ENCODE results near the gene CTSS. TPM values are rescaled to one million over a fixed set of nuclear protein-coding genes. Genes with fewer than 3 reads are reported as not detected.

The CTSS gene
- polyA plus RNA-seq, 1 donor from 2014 or later: 3.2 TPM

GRCh38 chr1:150749720-150750311, 15.8 kb downstream of the CTSS start (continued):
- TF ChIP-seq EZH2 (IDR thresholded peaks at IDR 0.05; ENCODE audit: borderline replicate concordance, insufficient read depth, low read length, poor library complexity, severe bottlenecking): no peak
- no peak for TF ChIP-seq MXI1 (conservative IDR thresholded peaks at IDR 0.05; ENCODE audit: poor library complexity, severe bottlenecking)

GRCh38 chr1:150748878-150749719, 16.5 kb downstream of the CTSS start:
- H3K4me2 ChIP-seq (ENCODE audit: low read length): no peak overlapping the region
- TF ChIP-seq CTCF (IDR thresholded peaks at IDR 0.05; ENCODE audit: poor library complexity, severe bottlenecking) (no peak), MXI1 (conservative IDR thresholded peaks at IDR 0.05; ENCODE audit: poor library complexity, severe bottlenecking) (no peak), TAF1 (IDR thresholded peaks at IDR 0.05; ENCODE audit: low read depth) (no peak), EP300 (conservative IDR thresholded peaks at IDR 0.05; ENCODE audit: poor library complexity, severe bottlenecking) (no peak), SMC3 (conservative IDR thresholded peaks at IDR 0.05; ENCODE audit: poor library complexity) (no peak), EZH2 (IDR thresholded peaks at IDR 0.05; ENCODE audit: borderline replicate concordance, insufficient read depth, low read length, poor library complexity, severe bottlenecking) (no peak)
- no peak overlapping the region for H3K4me3 ChIP-seq (ENCODE audit: low read length)
- no peak overlapping the region for H3K9ac ChIP-seq (ENCODE audit: low read length)
- H2AFZ ChIP-seq (ENCODE audit: low read depth, low read length): no peak overlapping the region
- H3K79me2 ChIP-seq (replicated peaks; ENCODE audit: insufficient read depth, low read length): no peaks in the 10 kb centered on the region
- no peaks in the 10 kb centered on the region for H3F3A ChIP-seq (ENCODE audit: insufficient read depth, low read length, poor library complexity, severe bottlenecking)
- H4K20me1 ChIP-seq (ENCODE audit: insufficient read depth): no peaks in the 10 kb centered on the region
- no peaks in the 10 kb centered on the region for H3K36me3 ChIP-seq (ENCODE audit: insufficient read depth, low read length)
- H3K27ac ChIP-seq (ENCODE audit: low read length): no peak overlapping the region
- H3K9me3 ChIP-seq (ENCODE audit: low read length): no peaks in the 10 kb centered on the region
- H3K9me2 ChIP-seq (ENCODE audit: insufficient read depth, low read length): no peaks in the 10 kb centered on the region
- no peaks in the 10 kb centered on the region for H3K27me3 ChIP-seq (ENCODE audit: insufficient read depth, low read depth, low read length)

GRCh38 chr1:150730130-150730721, 35.4 kb downstream of the CTSS start:
- no peak overlapping the region for H3K4me2 ChIP-seq (ENCODE audit: low read length)
- H3K79me2 ChIP-seq (replicated peaks; ENCODE audit: insufficient read depth, low read length): no peaks in the 10 kb centered on the region
- no peak overlapping the region for H3K4me3 ChIP-seq (ENCODE audit: low read length)
- H3K27me3 ChIP-seq (ENCODE audit: insufficient read depth, low read depth, low read length): no peaks in the 10 kb centered on the region
- no peak overlapping the region for H3K9ac ChIP-seq (ENCODE audit: low read length)
- no peaks in the 10 kb centered on the region for H3K36me3 ChIP-seq (ENCODE audit: insufficient read depth, low read length)
- no peak overlapping the region for H3K27ac ChIP-seq (ENCODE audit: low read length)
- no peaks in the 10 kb centered on the region for H3F3A ChIP-seq (ENCODE audit: insufficient read depth, low read length, poor library complexity, severe bottlenecking)
- TF ChIP-seq MXI1 (conservative IDR thresholded peaks at IDR 0.05; ENCODE audit: poor library complexity, severe bottlenecking) (no peak), CTCF (IDR thresholded peaks at IDR 0.05; ENCODE audit: poor library complexity, severe bottlenecking) (no peak), TAF1 (IDR thresholded peaks at IDR 0.05; ENCODE audit: low read depth) (no peak), RAD21 (conservative IDR thresholded peaks at IDR 0.05) (no peak)
- no peaks in the 10 kb centered on the region for H3K9me3 ChIP-seq (ENCODE audit: low read length)
- no peak overlapping the region for H2AFZ ChIP-seq (ENCODE audit: low read depth, low read length)
- no peaks in the 10 kb centered on the region for H3K9me2 ChIP-seq (ENCODE audit: insufficient read depth, low read length)
- H4K20me1 ChIP-seq (ENCODE audit: insufficient read depth): no peaks in the 10 kb centered on the region

All from neural cell (in vitro differentiated cells).